HEK293 (cell line): Measurements from ENCODE around the gene NAP1L4.

Experiments used
- CTCF ChIA-PET: fragments of 350-600 bp; formaldehyde crosslinking; extraction: SDS; loops from one replicate; lab custom pipeline; 2021; ENCODE audit warnings: antibody characterized with exemption; lab: Yijun Ruan, JAX
- POLR2A ChIA-PET: fragments of 300-600 bp; formaldehyde crosslinking; extraction: SDS; loops from one replicate; lab custom pipeline; 2020; ENCODE audit warnings: antibody characterized with exemption, inconsistent platforms; lab: Yijun Ruan, JAX
- H3K27ac ChIP-seq: fragments of 200-500 bp; sonication (Bioruptor generic); 2 replicates; pipeline ENCODE4 v1.5.1; 2014; ENCODE audit warnings: low read depth, low read length, control low read depth, inconsistent platforms; ENCODE audit errors: extremely low read depth
- H3K36me3 ChIP-seq, 2 experiments: fragments of 200-500 bp in 1 of 2; sonication (Bioruptor generic) in 1 of 2; 1 replicate in 1 of 2; 2 replicates in 1 of 2; pipeline ENCODE4 v1.5.1; 2014 to 2017; ENCODE audit warnings: inconsistent platforms in 2 of 2, low read length in 2 of 2; ENCODE audit not compliant: control insufficient read depth in 2 of 2, insufficient read depth in 1 of 2
- H3K4me1 ChIP-seq: fragments of 200-500 bp; sonication (Bioruptor generic); 2 replicates; pipeline ENCODE4 v1.5.1; 2014; ENCODE audit warnings: mild to moderate bottlenecking, low read length, inconsistent platforms; ENCODE audit not compliant: control insufficient read depth, insufficient read depth
- H3K4me3 ChIP-seq: 2 replicates; pipeline ENCODE4 v1.5.1; 2011; ENCODE audit warnings: low read depth, mild to moderate bottlenecking, control low read depth, low read length, moderate library complexity
- H3K9me3 ChIP-seq: fragments of 200-500 bp; sonication (Bioruptor generic); 2 replicates; pipeline ENCODE4 v1.5.1; 2014; ENCODE audit warnings: low read depth, low read length, inconsistent platforms; ENCODE audit not compliant: control insufficient read depth, insufficient read depth
- EGR2 ChIP-seq: fragments of 450-650 bp; formaldehyde crosslinking; IDR thresholded peaks from 2 replicates; pipeline ENCODE4 v1.5.1; 2016; ENCODE audit warnings: low read depth, missing biosample characterization, missing genetic modification characterization
- GLIS1 ChIP-seq: fragments of 450-650 bp; formaldehyde crosslinking; IDR thresholded peaks from 2 replicates; pipeline ENCODE4 v1.5.1; 2016; ENCODE audit warnings: missing biosample characterization, missing genetic modification characterization
- GLIS2 ChIP-seq: fragments of 450-650 bp; formaldehyde crosslinking; IDR thresholded peaks from 2 replicates; pipeline ENCODE4 v1.5.1; 2016; ENCODE audit warnings: missing biosample characterization, missing genetic modification characterization
- HOXA7 ChIP-seq: sonication (generic); formaldehyde crosslinking; IDR thresholded peaks from 2 replicates; pipeline ENCODE4 v1.8.1; 2022; ENCODE audit warnings: missing genetic modification reagents, borderline replicate concordance
- KLF9 ChIP-seq: fragments of 450-650 bp; formaldehyde crosslinking; IDR thresholded peaks from 2 replicates; pipeline ENCODE4 v1.5.1; 2016; ENCODE audit warnings: missing biosample characterization, missing genetic modification characterization, low read depth
- OSR2 ChIP-seq: fragments of 450-650 bp; formaldehyde crosslinking; IDR thresholded peaks from 2 replicates; pipeline ENCODE4 v1.5.1; 2016; ENCODE audit warnings: missing biosample characterization, missing genetic modification characterization
- SP7 ChIP-seq: fragments of 450-650 bp; formaldehyde crosslinking; IDR thresholded peaks from 2 replicates; pipeline ENCODE4 v1.5.1; 2016; ENCODE audit warnings: missing biosample characterization, missing genetic modification characterization
- TCF7L2 ChIP-seq: IDR thresholded peaks from 2 replicates; pipeline ENCODE4 v1.6.1; 2011; ENCODE audit warnings: low read depth, mild to moderate bottlenecking, inconsistent platforms, low read length, moderate library complexity, borderline replicate concordance
- YY1 ChIP-seq: fragments of 450-650 bp; formaldehyde crosslinking; IDR thresholded peaks from 2 replicates; pipeline ENCODE4 v1.5.1; 2018; ENCODE audit warnings: missing biosample characterization, missing genetic modification characterization
- ZBTB20 ChIP-seq: fragments of 450-650 bp; formaldehyde crosslinking; IDR thresholded peaks from 2 replicates; pipeline ENCODE4 v1.5.1; 2016; ENCODE audit warnings: missing biosample characterization, missing genetic modification characterization
- ZFP37 ChIP-seq: fragments of 450-650 bp; formaldehyde crosslinking; IDR thresholded peaks from 2 replicates; pipeline ENCODE4 v1.5.1; 2016; ENCODE audit warnings: missing biosample characterization, missing genetic modification characterization
- ZNF146 ChIP-seq: fragments of 450-650 bp; formaldehyde crosslinking; IDR thresholded peaks from 2 replicates; pipeline ENCODE4 v1.5.1; 2016; ENCODE audit warnings: missing biosample characterization, missing genetic modification characterization
- ZNF335 ChIP-seq: fragments of 450-650 bp; formaldehyde crosslinking; conservative IDR thresholded peaks from 2 replicates; pipeline ENCODE4 v1.5.1; 2016; ENCODE audit warnings: missing biosample characterization, missing genetic modification characterization
- ZNF660 ChIP-seq: fragments of 450-650 bp; IDR thresholded peaks from 2 replicates; pipeline ENCODE4 v1.5.1; 2018; ENCODE audit warnings: missing biosample characterization, mild to moderate bottlenecking, missing genetic modification characterization
- ZNF677 ChIP-seq: fragments of 450-650 bp; IDR thresholded peaks from 2 replicates; pipeline ENCODE4 v1.5.0; 2018; ENCODE audit warnings: missing biosample characterization, mild to moderate bottlenecking, missing genetic modification characterization, moderate library complexity
- ZNF76 ChIP-seq: fragments of 450-650 bp; formaldehyde crosslinking; IDR thresholded peaks from 2 replicates; pipeline ENCODE4; 2016; ENCODE audit warnings: low read depth, missing biosample characterization, missing genetic modification characterization, borderline replicate concordance
- TF ChIP-seq, protein P1 (sequence below): fragments of 450-650 bp; formaldehyde crosslinking; IDR thresholded peaks from 2 replicates; pipeline ENCODE4 v1.5.1; 2016; ENCODE audit warnings: missing biosample characterization, missing genetic modification characterization
- TF ChIP-seq, protein P2 (sequence below): fragments of 450-650 bp; formaldehyde crosslinking; conservative IDR thresholded peaks from 2 replicates; pipeline ENCODE4 v1.5.1; 2016; ENCODE audit warnings: low read depth, missing biosample characterization, missing genetic modification characterization
- TF ChIP-seq, protein P3 (sequence below): fragments of 450-650 bp; formaldehyde crosslinking; IDR thresholded peaks from 2 replicates; pipeline ENCODE4 v1.5.1; 2017; ENCODE audit warnings: missing biosample characterization, missing genetic modification characterization

NAP1L4 gene

DNA sequence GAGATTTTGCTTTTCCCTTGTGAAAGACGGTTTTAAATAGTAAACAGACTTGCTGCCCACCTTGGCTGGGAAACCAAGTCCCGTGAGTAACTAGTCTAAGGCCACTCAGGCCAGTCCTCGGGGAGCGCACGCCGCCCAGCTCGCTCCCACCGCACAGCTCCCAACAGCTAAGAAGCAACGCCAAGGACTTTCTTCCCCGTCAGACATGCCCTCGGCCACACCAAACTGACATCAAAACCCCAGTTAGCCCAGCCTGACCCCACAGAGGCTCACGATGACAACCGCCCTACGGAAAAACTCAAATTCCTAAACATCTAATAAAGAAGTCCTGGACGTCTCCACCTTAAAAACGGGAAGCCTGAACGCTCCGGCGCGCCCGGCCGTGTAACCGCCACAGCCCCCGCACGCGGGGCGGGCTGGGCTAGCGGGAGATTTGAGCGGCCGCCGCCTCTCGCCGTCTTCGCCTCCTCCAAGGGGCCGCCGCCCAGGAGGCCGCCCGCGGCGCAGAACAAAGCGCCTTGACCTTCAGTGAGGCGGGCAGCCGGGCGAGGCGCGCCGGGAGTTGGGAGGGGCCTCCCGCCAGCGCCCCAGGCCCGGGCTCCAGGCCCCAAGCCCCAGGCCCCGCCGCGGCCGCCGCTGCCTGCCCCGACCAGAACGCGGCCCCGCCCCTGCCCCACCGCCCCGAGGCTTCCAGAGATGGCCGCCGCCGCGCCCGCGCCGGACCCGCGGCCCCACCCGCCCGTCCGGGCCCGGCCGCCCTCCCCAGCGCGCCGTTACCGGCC lies 486 bp downstream of the NAP1L4 start (continued):
- TF ChIP-seq EGR2 (tag by site-specific recombination): peak; percentile 20; the same call in 1 of the 2 replicates
- TF ChIP-seq, protein P1, sequence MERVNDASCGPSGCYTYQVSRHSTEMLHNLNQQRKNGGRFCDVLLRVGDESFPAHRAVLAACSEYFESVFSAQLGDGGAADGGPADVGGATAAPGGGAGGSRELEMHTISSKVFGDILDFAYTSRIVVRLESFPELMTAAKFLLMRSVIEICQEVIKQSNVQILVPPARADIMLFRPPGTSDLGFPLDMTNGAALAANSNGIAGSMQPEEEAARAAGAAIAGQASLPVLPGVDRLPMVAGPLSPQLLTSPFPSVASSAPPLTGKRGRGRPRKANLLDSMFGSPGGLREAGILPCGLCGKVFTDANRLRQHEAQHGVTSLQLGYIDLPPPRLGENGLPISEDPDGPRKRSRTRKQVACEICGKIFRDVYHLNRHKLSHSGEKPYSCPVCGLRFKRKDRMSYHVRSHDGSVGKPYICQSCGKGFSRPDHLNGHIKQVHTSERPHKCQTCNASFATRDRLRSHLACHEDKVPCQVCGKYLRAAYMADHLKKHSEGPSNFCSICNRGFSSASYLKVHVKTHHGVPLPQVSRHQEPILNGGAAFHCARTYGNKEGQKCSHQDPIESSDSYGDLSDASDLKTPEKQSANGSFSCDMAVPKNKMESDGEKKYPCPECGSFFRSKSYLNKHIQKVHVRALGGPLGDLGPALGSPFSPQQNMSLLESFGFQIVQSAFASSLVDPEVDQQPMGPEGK (tag by site-specific recombination): 0 out of 2 replicates have a peak, but pooled peaks have one; percentile 13

DNA sequence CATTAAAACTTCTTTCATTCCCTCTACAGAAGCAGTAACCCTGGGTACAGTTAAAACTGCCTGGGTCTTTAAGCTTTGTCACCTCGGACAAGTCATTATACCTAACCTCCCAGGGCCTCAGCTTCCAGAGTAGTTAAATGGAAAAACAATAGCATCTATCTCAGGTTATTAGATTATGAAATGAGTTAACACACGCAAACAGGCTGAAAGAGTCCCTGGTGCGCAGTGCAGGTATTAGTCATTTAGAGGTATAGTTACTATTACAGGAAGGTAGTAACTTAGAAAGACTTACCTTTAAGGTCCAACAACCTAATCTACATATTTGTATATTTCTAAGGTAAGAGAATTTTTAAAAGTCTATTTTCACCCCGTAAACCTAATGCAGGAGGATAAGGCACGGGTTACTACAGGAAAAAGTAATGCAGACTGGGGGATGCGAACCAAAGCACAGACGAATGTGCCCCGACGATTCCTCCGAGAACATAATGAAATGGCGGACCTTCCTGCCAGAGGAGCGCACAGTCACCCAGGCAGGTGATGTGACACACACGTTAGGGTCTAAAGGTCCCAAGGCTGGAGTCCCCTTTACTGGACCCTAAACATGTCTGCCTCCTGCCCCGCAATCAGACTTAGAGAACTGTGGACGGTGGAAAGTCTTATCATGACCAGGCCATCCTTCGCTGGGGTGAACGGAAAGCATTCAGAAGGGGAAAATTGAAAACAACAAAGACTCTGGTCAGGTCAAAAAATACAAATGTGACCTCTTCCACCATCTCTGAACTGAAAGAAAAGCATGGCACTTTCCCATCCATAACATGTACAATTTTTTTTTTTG lies 1.3 kb downstream of the NAP1L4 start:
- H3K36me3 ChIP-seq: peaks cover 0 to 17% of the 10 kb centered on the region in 2 experiments; a peak in 1 of 3 replicates
- TF ChIP-seq ZNF335 (tag by site-specific recombination) (peak; percentile 69; the same call in 1 of the 2 replicates), GLIS1 (tag by site-specific recombination) (no peak), ZNF660 (tag by site-specific recombination) (0 out of 2 replicates have a peak, but pooled peaks have one; percentile 30), ZBTB20 (tag by site-specific recombination) (peak; percentile 73)
- TF ChIP-seq, protein P2, sequence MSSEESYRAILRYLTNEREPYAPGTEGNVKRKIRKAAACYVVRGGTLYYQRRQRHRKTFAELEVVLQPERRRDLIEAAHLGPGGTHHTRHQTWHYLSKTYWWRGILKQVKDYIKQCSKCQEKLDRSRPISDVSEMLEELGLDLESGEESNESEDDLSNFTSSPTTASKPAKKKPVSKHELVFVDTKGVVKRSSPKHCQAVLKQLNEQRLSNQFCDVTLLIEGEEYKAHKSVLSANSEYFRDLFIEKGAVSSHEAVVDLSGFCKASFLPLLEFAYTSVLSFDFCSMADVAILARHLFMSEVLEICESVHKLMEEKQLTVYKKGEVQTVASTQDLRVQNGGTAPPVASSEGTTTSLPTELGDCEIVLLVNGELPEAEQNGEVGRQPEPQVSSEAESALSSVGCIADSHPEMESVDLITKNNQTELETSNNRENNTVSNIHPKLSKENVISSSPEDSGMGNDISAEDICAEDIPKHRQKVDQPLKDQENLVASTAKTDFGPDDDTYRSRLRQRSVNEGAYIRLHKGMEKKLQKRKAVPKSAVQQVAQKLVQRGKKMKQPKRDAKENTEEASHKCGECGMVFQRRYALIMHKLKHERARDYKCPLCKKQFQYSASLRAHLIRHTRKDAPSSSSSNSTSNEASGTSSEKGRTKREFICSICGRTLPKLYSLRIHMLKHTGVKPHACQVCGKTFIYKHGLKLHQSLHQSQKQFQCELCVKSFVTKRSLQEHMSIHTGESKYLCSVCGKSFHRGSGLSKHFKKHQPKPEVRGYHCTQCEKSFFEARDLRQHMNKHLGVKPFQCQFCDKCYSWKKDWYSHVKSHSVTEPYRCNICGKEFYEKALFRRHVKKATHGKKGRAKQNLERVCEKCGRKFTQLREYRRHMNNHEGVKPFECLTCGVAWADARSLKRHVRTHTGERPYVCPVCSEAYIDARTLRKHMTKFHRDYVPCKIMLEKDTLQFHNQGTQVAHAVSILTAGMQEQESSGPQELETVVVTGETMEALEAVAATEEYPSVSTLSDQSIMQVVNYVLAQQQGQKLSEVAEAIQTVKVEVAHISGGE (tag by site-specific recombination): peak; percentile 28; the same call in 1 of the 2 replicates
- TF ChIP-seq, all 188 proteins: peak for 4
- Histone ChIP-seq H3K4me3 (peak overlapping the region; percentile 87), H3K27ac (peak overlapping the region; percentile 67; the same call in 1 of the 2 replicates), H3K4me1 (no peaks in the 10 kb centered on the region), H3K9me3 (no peaks in the 10 kb centered on the region)
- POLR2A ChIA-PET: interaction anchor here (1.6 to 3.1 kb wide), 2 partner anchors 10 to 61 kb away, joined by 3 to 22 read pairs; partner anchors contain the start of gene PHLDA2
- CTCF ChIA-PET: interaction anchor here (0.5 to 2.2 kb wide), 7 partner anchors 10 to 101 kb away, joined by 3 to 17 read pairs (median 3); no protein-coding TSS in a partner anchor

DNA sequence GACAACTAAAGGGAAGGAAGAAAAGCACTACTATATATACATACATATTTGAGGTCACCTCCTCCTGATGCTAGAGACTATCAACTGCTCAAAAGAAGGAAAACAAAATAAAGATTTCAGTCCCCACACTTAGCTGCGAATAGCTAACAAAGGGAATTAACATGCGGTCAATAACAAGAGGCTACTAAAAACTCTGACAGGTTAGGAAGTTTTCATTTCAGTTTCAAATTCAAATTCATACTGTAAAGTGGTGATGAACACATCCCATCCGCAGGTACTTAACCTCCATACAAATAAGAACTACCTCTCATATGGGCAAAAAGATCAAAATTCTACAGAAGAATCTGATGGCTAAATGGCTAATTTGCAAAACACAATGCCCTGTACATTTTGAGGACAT lies 2.6 kb downstream of the NAP1L4 start:
- no peaks in the 10 kb centered on the region for H3K4me1 ChIP-seq
- TF ChIP-seq ZNF146 (no peak), SP7 (no peak), YY1 (tag by site-specific recombination) (no peak), TCF7L2 (no peak), OSR2 (tag by site-specific recombination) (no peak), KLF9 (no peak), ZNF76 (no peak), ZNF677 (tag by site-specific recombination) (no peak), HOXA7 (CRISPR knock-in tag) (no peak), GLIS2 (tag by site-specific recombination) (no peak), ZFP37 (tag by site-specific recombination) (no peak)
- TF ChIP-seq, protein P3, sequence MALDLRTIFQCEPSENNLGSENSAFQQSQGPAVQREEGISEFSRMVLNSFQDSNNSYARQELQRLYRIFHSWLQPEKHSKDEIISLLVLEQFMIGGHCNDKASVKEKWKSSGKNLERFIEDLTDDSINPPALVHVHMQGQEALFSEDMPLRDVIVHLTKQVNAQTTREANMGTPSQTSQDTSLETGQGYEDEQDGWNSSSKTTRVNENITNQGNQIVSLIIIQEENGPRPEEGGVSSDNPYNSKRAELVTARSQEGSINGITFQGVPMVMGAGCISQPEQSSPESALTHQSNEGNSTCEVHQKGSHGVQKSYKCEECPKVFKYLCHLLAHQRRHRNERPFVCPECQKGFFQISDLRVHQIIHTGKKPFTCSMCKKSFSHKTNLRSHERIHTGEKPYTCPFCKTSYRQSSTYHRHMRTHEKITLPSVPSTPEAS (tag by site-specific recombination): no peak
- H3K36me3 ChIP-seq: peaks cover 0 to 25% of the 10 kb centered on the region in 2 experiments; a peak in 1 of 3 replicates
- H3K4me3 ChIP-seq: peak overlapping the region; percentile 87
- ChIA-PET POLR2A (interaction anchor here (1.1 kb wide), 1 partner anchor 14 kb away, joined by 3 read pairs; no protein-coding TSS in a partner anchor), CTCF (interaction anchor here (1.0 to 2.2 kb wide), 6 partner anchors 8 to 102 kb away, joined by 3 to 17 read pairs (median 4); no protein-coding TSS in a partner anchor)
- no peak overlapping the region for H3K27ac ChIP-seq
- H3K9me3 ChIP-seq: no peaks in the 10 kb centered on the region
